T-helper 1 cell treated with Interleukin-12 subunit alpha and Interleukin-12 subunit beta and Interleukin-4 antibody, amounts not matched to agents 30 ng/mL and 1 ng/mL, for 36 hours (primary cell): Measurements from ENCODE around the gene CLSTN1. TPM values are rescaled to one million over a fixed set of nuclear protein-coding genes. Genes with fewer than 3 reads are reported as not detected.
"Not testable (repeated sequence)": the region's sequence is repeated elsewhere in the genome, so short reads cannot be mapped to it uniquely, and the experiment has no call there.

Experiments used
- intact Hi-C: fragments of 100-400 bp; cut with micrococcal nuclease; formaldehyde crosslinking; loops from one replicate; pipeline ENCODE4 v1.15.1; 2024
- total RNA-seq: library from RNA; stranded (reverse); gene quantifications from 2 replicates; pipeline ENCODE4 v1.2.3, GENCODE V29; 2022

The CLSTN1 gene
- total RNA-seq, 1 donor from 2014 or later = 102 TPM

DNA sequence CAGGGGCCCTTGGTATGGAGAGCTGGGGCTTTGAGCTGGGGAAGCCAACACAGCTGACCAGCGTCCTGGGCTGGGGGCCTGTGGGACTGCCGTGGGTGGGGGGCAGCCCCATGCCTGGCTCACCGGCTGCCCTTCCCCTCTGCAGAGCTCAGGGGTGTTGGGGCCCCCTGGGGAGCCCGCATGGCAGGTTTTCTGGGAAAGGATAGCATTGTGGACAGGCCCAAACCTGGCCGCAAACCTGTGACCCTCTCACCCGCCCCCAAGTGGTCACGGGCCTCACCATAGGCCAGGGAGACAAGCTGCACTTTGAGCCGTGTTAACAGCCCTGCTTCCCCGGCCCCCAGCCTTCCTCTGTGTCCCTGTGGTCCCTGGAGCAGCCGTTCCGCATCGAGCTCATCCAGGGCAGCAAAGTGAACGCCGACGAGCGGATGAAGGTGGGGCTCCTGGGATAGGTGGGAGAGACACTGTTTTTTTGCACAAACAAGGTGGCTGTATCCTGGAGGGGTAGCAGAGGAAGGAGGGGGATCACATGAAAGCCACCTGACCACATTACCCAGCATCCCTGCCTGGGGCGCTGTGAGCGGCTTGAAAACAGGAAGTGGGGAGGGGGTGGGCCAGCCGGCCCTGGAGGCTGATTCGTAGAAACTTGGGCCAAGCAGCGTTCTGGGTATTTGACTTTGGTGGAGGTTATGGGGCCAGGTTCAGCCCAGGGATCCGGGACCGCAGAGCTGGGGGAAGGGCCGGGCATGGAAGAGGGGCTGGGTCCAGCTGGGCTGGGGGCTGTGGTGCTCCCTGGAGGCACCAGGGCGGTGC, 106.4 kb downstream of the CLSTN1 start:
- intact Hi-C loops = loop anchor here (1.0 to 5.0 kb wide), 6 partner anchors 11 to 290 kb away; partner anchors contain the start of gene CTNNBIP1

DNA sequence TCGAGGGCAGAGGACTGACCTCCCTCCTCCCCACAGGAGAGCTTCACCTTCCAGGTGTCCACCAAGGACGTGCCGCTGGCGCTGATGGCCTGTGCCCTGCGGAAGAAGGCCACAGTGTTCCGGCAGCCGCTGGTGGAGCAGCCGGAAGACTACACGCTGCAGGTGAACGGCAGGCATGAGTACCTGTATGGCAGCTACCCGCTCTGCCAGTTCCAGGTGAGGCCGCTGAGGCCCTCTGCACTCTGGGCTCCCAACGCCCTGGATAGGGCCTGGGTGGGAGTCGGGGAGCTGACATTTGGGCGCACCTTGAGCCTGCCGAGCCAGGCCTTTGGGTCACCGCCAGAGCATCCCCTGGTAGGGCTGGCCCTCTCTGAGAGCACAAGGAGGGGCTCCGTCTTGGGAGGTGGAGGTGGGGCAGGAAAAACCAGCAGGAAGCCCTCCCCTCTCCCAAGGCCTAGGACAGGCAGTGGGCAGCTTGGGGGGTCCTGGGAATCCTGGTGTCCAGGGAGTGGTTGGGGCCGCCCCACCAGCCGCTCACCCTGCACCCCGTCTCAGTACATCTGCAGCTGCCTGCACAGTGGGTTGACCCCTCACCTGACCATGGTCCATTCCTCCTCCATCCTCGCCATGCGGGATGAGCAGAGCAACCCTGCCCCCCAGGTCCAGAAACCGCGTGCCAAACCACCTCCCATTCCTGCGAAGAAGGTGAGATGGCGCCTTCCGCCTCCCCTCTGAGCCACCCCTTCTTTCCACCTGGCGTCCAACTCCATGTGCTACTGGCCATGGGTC, 107.2 kb downstream of the CLSTN1 start:
- intact Hi-C loops = loop anchor here (1.0 to 5.0 kb wide), 6 partner anchors 12 to 289 kb away; partner anchors contain the start of gene CTNNBIP1

DNA sequence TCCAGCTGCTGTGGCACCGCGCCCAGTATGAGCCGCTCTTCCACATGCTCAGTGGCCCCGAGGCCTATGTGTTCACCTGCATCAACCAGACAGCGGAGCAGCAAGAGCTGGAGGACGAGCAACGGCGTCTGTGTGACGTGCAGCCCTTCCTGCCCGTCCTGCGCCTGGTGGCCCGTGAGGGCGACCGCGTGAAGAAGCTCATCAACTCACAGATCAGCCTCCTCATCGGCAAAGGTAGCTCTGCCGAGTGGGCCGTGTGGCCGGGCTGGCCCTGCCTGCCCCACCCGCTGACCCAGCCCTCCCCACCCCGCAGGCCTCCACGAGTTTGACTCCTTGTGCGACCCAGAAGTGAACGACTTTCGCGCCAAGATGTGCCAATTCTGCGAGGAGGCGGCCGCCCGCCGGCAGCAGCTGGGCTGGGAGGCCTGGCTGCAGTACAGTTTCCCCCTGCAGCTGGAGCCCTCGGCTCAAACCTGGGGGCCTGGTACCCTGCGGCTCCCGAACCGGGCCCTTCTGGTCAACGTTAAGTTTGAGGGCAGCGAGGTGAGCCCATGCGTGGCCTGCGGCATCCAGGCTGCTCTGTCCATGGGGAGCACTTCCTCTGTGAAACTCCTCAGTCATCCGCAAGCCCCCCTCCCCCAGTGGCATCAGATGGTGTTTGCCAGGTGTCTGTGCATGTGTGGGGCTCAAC, 108.1 kb downstream of the CLSTN1 start:
- intact Hi-C loops = loop anchor here (2.0 to 5.0 kb wide), 2 partner anchors 29 to 288 kb away; no protein-coding TSS in a partner anchor

DNA sequence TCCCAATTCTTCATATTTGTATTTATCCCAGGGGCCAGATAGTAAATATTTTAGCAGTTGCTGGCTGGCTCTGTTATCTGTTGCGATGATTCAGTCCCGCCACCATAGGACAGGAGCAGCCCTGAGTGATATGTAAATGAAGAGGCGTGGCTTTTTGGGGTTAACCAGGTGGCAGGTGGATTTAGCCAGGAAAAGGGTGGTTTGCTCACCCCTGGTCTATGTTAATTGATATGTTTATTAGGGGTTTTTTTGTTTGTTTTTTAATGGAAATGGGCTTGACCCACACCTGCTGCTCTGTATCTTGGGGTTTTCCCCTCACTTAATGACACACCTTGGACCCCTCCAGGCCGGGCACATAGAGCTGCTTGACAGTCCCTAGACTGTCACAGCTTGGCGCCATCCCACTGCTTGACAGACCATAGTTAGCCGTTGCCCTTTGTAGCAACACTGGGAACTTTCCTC, 109.5 kb downstream of the CLSTN1 start:
- intact Hi-C loops = no loop called here

DNA sequence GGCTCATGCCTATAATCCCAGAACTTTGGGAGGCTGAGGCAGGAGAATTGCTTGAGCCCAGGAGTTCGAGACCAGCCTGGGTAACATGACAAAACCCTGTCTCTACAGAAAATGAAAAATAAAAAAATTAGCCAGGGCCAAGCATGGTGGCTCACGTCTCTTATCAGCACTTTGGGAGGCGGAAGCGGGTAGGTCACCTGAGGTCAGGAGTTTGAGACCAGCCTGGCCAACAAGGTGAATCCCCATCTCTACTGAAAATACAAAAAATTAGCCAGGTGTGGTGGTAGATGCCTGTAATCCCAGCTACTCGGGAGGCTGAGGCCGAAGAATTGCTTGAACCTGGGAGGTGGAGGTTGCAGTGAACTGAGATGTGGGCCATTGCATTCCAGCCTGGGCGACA, 111.0 kb downstream of the CLSTN1 start:
- intact Hi-C loops = not testable (repeated sequence)

DNA sequence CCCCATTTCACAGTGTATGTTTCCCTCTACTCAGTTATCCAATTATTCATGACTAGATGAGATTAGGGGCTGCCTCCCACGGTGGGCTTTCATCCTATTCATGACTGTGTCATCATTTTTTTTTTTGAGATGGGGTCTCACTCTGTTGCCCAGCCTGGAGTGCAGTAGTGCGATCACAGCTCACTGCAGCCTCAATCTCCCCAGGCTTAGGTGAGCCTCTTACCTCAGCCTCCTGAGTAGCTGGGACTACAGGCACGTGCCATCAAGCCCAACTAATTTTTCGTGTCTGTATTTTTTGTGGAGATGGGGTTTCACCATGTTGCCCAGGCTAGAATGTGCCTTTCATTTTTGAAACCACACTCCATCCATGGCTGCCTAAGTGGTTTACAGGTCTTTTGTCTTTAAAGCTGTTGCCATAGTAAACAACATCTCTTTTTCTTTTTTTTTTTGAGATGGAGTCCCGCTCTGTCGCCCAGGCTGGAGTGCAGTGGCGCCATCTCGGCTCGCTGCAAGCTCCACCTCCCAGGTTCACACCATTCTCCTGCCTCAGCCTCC, 112.2 kb downstream of the CLSTN1 start:
- intact Hi-C loops = no loop called here

DNA sequence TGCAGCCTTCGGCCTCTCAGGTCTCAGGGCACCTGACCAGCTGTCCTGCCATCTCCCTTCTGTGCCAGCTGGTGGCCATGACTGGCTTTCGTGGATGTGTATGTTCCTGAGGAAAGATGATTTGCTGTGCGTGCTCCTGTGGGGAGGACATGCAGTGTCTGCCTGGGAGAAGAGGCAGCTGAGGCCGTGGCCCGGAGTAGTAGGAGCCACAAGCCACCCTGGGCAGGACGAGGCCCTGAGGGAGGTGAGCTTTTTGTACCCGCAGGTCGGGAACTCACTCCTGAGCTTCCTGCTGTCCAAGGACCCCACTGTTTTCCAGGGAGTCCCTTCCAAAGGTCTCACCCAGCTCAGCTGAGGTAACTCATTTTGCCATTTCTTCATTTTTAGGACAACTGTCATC, 113.7 kb downstream of the CLSTN1 start:
- intact Hi-C loops = no loop called here

DNA sequence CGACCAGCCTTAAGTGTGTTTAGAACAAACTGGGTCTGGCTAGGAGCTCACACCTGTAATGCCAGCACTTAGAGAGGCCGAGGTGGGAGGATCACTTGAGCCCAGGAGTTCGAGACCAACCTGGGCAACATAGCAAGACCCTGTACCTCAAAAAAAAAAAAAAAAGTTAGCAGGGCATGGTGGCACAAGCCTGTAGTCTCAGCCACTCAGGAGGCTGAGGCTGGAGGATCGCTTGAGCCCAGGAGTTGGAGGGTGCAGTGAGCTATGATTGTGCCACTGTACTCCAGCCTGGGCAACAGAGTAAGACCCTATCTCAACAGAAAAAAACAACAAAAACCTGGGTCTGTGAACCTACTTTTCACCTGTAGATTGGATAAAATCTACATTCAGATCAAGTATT, 117.6 kb downstream of the CLSTN1 start:
- intact Hi-C loops = no loop called here

DNA sequence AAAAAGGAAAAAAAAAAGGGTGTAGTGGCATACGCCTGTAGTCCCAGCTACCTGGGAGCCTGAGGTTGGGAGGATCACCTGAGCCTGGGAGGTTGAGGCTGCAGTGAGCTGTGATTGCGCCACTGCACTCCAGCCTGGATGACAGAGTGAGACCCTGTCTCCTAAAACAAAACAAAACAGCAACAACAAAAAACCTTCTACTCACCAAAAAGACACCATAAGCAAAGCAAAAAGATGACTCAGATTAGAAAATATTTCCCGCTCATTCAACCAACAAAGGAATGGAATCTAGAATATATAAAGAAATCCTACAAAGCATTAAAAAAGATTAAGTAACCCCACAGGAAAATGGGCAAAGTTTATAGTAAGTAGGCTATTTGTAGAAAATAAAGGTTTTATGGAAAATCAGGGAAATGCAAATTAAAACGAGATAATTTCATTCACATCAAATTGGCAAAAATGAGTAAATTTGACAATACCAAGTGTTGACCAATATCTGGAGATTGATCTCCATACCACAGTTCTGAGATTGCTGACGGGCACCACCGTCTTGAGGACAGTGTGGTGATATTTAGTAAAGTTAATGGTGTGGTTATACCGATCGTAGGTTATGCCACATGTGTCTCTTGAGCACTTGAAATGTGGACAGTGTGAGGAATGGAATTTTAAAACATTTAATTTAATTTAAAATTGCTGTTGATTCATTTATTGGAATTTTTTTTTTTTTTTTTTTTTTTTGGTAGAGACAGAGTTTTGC, 118.2 kb downstream of the CLSTN1 start:
- intact Hi-C loops = no loop called here

DNA sequence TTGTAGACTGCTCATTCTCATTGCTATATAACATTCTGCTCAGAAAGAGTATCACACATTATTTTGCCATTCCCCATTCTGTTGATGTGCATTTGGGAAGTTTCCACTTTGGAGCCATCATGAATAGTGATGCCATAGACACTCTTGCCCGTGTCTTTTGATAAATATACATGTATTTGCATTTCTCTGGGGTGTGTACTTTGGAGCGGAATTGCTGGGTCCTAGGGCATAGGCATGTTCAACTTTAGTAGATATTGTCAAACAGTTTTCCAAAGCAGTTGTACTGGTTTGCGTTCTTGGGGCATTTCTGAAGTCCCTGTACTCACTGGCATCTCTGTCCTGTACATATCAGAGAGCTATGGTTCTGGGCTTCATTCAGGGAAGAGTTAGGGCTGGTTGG, 120.1 kb downstream of the CLSTN1 start:
- intact Hi-C loops = no loop called here

DNA sequence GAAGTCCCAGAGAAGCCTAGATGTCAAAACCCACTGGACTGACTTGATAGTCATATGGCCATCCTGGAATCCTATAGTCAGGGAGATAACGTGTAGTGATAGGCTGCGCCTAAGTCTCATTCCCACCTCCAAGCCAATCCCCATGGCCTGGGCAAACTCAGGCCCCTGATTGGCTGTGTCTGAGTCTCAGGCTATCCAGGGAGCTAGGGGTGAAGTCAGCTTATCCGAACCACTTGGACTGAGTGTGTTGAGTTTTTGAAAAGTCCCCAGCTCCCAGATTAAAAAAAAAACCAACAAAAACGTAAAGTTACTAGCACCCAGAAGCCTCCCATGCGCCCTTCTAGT, 120.6 kb downstream of the CLSTN1 start:
- intact Hi-C loops = no loop called here

DNA sequence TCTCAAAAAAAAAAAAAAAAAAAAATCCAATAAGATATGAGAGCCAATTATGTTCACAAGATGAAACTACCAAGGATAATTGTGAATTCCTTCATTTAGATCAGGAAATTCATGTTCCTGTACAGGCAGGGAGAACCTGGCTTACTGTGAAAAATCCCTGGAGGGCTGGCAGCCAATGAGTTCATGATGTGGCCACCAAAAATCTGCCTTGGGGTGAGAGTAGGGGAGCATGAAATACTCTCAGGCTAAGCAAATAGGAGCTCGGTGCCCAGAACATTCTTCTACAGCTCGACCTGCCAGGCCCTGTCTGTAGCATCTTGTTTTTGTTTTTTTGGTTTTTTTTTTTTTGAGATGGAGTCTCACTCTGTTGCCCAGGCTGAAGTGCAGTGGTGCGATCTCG, 122.1 kb downstream of the CLSTN1 start:
- intact Hi-C loops = no loop called here

DNA sequence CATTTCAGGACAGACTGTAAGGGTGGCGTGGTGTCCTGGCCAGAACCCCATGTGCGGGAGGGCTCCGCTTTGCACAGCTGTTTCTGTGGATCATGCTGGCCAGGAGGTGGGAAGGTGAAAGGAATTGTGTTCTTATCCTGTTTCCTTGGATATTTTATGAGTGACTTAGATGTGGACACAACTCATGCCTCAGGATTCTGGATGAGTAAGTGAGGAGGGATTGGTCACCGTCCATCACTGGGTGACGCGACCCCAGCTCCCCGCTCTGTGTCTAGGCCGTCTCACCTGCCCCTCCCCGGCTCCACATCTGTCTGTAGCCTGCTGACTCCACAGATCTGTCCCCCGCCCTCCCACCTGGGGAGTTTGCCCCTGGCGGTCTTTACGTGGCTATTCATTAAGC, 123.4 kb downstream of the CLSTN1 start:
- intact Hi-C loops = no loop called here

DNA sequence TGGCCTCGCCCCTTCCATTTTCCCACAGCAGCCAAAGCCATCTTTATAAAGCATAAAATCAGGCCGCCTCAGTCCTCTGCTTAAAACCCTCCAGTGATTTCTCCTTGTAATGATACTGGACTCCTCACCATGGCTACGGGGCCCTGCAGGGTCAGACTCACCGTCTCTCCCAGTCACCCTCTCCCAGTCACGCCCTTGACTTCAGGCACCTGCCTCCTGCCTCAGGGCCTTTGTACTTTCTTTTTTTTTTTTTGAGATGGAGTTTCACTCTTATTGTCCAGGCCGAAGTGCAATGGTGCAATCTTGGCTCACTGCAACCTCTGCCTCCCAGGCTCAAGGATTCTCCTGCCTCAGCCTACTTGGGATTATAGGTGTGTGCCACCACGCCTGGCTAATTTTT, 124.4 kb downstream of the CLSTN1 start:
- intact Hi-C loops = no loop called here

DNA sequence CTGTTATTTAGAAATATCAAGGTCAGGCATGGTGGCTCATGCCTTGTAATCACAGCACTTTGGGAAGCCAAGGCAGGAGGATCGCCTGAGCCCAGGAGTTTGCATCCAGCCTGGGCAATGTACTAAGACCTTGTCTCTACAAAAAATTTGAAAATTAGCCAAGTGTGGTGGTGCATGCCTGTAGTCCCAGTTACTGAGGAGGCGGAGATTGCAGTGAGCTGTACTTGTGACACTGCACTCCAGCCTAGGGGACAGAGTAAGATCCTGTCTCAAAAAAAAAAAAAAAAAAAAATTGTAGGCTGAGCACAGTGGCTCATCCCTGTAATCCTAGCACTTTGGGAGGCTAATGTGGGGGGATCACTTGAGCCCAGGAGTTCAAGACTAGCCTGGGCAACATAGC, 127.0 kb downstream of the CLSTN1 start:
- intact Hi-C loops = no loop called here

DNA sequence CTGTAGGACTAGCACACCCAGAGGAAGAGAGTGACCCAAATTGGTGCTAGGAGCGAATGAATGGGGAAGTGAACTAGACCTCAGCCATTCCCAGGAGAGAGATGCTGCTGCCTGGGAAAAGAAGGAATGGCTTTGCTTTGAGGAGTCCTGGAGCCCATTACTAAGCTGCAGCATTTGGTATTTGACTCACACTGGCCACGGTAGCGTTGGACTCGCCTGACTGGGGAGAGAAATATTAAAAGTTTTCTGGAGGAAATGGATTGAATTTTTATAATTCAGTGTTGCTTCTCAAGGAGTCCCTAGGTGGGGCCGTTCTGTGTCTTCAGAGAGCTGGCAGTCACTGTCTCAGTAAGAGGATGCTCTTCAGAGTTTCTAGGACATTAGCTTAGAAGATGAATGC, 132.1 kb downstream of the CLSTN1 start:
- intact Hi-C loops = no loop called here

DNA sequence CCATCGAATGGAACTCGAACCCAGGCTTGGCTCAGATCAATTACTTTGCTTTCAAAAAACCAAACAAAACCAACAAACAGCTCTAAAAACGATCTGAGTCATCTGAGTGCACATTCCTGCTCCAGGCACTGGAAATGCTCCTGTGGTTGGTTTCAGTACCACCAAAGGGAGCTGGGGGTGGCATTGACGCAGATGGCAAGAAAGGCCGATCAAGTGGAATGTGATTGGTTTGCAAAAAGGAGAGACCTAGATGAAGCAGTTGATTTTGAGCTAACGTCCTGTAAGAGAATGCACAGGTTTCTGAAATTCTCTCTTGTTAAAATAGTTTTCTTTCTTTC, 132.7 kb downstream of the CLSTN1 start:
- intact Hi-C loops = no loop called here

DNA sequence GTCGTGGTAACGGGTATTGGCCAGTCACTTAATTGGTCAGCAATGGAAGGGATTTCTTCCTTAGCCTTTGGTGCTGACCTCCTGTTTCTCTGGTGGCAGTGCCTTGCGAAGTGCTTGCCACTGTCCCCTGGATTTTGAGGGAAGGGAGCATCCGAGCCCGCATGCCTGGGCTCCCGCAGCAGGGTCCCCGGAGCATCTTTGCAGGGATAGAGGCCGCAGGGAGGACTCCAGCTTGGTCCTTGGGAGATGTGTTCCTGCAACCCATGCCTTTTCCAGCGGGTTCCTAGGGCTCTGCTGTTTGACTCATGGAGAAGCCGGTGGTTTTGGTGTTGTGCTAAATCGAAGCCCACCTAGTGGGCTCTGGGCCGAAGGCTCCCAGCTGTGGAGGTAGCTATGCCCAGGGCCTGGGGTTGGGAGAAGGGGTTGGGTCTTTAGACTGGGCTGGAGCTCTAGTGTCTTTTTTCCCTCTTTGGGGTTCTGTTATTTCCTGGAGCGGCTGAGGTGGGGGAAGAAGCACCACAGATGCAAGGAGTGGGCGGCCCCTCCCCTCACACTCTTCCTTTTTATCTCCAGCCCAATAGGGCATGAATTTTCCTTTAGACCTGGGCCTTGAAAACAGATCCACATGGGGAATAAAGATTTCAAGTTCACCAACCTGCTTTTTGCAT, 133.2 kb downstream of the CLSTN1 start:
- intact Hi-C loops = no loop called here

DNA sequence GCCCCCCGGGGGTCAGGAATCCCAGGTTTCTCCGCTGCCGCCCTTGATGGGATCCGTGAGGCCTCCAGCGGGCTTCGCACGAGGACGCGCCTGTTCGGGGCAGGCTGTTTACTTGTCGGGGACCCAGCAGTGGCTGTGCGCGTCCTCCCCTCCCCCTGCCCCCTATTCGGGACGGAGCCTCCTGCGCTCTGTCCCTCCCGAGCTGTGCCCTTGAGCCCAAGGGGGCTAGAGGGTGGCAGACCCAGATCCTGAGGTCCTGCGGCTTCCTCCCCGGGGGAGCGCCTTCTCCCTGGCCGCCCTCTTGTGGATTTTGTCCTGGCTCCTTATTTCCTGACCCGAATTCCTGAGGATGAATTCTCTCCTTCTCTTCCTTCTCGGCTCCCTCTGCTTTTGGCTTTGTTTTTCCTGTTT, 133.8 kb downstream of the CLSTN1 start:
- intact Hi-C loops = loop anchor here (1.0 to 5.0 kb wide), 2 partner anchors 61 to 563 kb away; partner anchors contain the start of gene GPR157

DNA sequence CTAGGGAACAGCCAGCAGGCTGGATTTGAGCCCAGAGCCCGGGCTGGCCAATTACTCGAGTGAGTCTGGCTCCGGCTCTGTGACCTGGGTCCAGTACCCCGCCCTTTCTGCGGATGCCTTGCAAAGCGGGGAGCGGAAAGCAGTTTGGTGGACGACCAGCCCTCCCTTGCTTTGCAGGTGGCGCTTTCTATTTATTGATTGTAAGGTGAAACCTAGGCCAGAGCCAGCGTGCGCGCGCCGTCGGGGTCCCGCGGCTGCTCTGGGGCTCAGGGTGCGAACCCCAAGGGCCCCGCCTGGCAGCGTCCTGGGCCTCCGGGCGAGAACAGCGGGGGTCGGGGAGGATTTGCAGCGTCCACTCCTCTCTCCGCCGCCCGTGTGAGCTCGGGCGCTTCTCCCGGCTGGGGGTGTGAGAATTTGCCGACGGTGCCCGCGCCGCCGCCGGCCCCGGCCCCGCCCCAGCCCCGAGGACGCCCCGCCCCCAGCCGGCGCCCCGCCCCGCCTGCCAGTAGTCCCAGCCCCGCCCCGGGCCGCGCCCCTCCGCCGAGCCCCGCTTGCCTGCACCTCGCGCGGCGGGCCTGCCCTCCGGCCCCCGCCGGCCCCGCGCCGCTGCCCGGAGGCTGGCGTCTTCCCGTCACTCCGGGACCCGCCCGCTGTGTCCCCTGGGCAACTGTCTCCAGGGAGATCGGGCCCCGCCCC, 134.6 kb downstream of the CLSTN1 start:
- intact Hi-C loops = loop anchor here (1.0 to 5.0 kb wide), 2 partner anchors 60 to 562 kb away; partner anchors contain the start of gene GPR157
